K562 (cell line): ENCODE results near the gene CSH1. TPM values are rescaled to one million over a fixed set of nuclear protein-coding genes. Genes with fewer than 3 reads are reported as not detected.
"Not testable (repeated sequence)": the region's sequence is repeated elsewhere in the genome, so short reads cannot be mapped to it uniquely, and the experiment has no call there.

Experiments used
- ATAC-seq: fragments of 200-7000 bp; cut with Tn5 transposase; 3 replicates; pipeline ENCODE4 v1.9.1; 2020; ENCODE audit warnings: moderate library complexity
- BruUV-seq: library from RNA; stranded (reverse); fragments of 400-500 nt; replicated peaks from 2 replicates; lab custom pipeline; 2021; lab: Mats Ljungman, UMichigan
- CTCF ChIA-PET: fragments of 300-600 bp; formaldehyde crosslinking; extraction: SDS; loops from one replicate; lab custom pipeline; 2021; ENCODE audit warnings: low intra/inter-chr PET ratio; lab: Yijun Ruan, JAX
- POLR2A ChIA-PET: fragments of 300-600, 350-650 bp; sonication (Branson Sonifier 250); formaldehyde crosslinking; extraction: SDS; loops from one replicate; lab custom pipeline; 2021; ENCODE audit warnings: antibody characterized with exemption, inconsistent platforms; lab: Yijun Ruan, JAX
- DNase-seq, 4 experiments: peaks; one replicate each; pipeline versions ENCODE4 v3.0.0 to v3.0.0-alpha.2; 2011 to 2018; ENCODE audit warnings: low spot score in 3 of 4, mixed read lengths in 3 of 4; ENCODE audit errors: extremely low read depth in 1 of 4
- FAIRE-seq: peaks from 2 replicates; lab custom pipeline; 2011; peaks lifted over from hg19 to GRCh38; lab: Jason Lieb, UNC
- H2AFZ ChIP-seq: 2 replicates; pipeline ENCODE4 v1.6.0; 2011; ENCODE audit warnings: low read depth, low read length, control low read depth, inconsistent platforms
- H3K27ac ChIP-seq: fragments of 200-600 bp; 3 replicates; pipeline ENCODE4 v1.8.0; 2011; ENCODE audit warnings: low read depth, mild to moderate bottlenecking, control low read depth, inconsistent platforms, low read length, moderate library complexity, mixed read lengths; ENCODE audit errors: extremely low read depth
- H3K27me3 ChIP-seq, 2 experiments: fragments of 300-600 bp in 1 of 2; 2 replicates in 1 of 2; 3 replicates in 1 of 2; pipeline versions ENCODE4 v1.6.0 to v1.8.0; 2011; ENCODE audit warnings: inconsistent platforms in 2 of 2, low read length in 2 of 2, mild to moderate bottlenecking in 1 of 2, mixed read lengths in 1 of 2, moderate library complexity in 1 of 2; ENCODE audit not compliant: control insufficient read depth in 2 of 2, insufficient read depth in 2 of 2
- H3K36me3 ChIP-seq: fragments of 300-600 bp; 3 replicates; pipeline ENCODE4 v1.8.0; 2011; ENCODE audit warnings: mild to moderate bottlenecking, low read length, inconsistent platforms; ENCODE audit not compliant: control insufficient read depth, insufficient read depth
- H3K4me1 ChIP-seq, 2 experiments: fragments of 200-600 bp in 1 of 2; replicated peaks in 1 of 2; 2 replicates in 1 of 2; 3 replicates in 1 of 2; pipeline versions ENCODE4 v1.5.1 to v1.8.0; 2011; ENCODE audit warnings: inconsistent platforms in 2 of 2, low read length in 2 of 2, mild to moderate bottlenecking in 1 of 2, mixed read lengths in 1 of 2, moderate library complexity in 1 of 2; ENCODE audit not compliant: control insufficient read depth in 2 of 2, insufficient read depth in 2 of 2
- H3K4me2 ChIP-seq: 2 replicates; pipeline ENCODE4 v1.6.1; 2011; ENCODE audit warnings: low read length, control low read depth, inconsistent platforms, mixed read lengths; ENCODE audit not compliant: insufficient read depth
- H3K4me3 ChIP-seq: fragments of 200-600 bp; sonication (generic), shearing (Covaris generic); 2 replicates; pipeline ENCODE4 v1.5.1; 2016; ENCODE audit warnings: control low read depth, inconsistent platforms
- H3K79me2 ChIP-seq: fragments of 200-600 bp; 3 replicates; pipeline ENCODE4 v1.8.0; 2011; ENCODE audit warnings: low read length, inconsistent platforms; ENCODE audit not compliant: control insufficient read depth, insufficient read depth
- H3K9ac ChIP-seq, 2 experiments: 2 replicates each; pipeline versions ENCODE4 v1.6.0 to v1.6.1; 2011; ENCODE audit warnings: low read depth in 2 of 2, low read length in 2 of 2, control low read depth in 1 of 2, inconsistent platforms in 1 of 2, mild to moderate bottlenecking in 1 of 2, mixed read lengths in 1 of 2; ENCODE audit not compliant: insufficient read depth in 1 of 2
- H3K9me1 ChIP-seq: one replicate; pipeline ENCODE4 v1.6.0; 2011; ENCODE audit warnings: inconsistent platforms, mild to moderate bottlenecking, low read length, moderate library complexity; ENCODE audit not compliant: control insufficient read depth, insufficient read depth
- H3K9me3 ChIP-seq: replicated peaks from 2 replicates; pipeline ENCODE4 v1.5.1; 2011; ENCODE audit warnings: low read depth, low read length, inconsistent platforms; ENCODE audit not compliant: control insufficient read depth, insufficient read depth
- H4K20me1 ChIP-seq: replicated peaks from 2 replicates; pipeline ENCODE4 v1.6.1; 2011; ENCODE audit warnings: low read length, inconsistent platforms, mixed read lengths; ENCODE audit not compliant: control insufficient read depth, insufficient read depth
- CREM ChIP-seq: IDR thresholded peaks from 2 replicates; pipeline ENCODE4 v1.6.1; 2014; ENCODE audit warnings: antibody characterized with exemption, low read depth
- CTCF ChIP-seq, 3 experiments: IDR thresholded peaks in 2 of 3; conservative IDR thresholded peaks in 1 of 3; 2 replicates each; pipeline ENCODE4 v1.5.1; 2011 to 2012; ENCODE audit warnings: low read length in 3 of 3, mild to moderate bottlenecking in 3 of 3, control low read depth in 2 of 3, improper control_type of control experiment in 1 of 3, inconsistent platforms in 1 of 3, low read depth in 1 of 3, mixed read lengths in 1 of 3, moderate library complexity in 1 of 3; ENCODE audit not compliant: insufficient read depth in 2 of 3
- NEUROD1 ChIP-seq: fragments of 150-350 bp; IDR thresholded peaks from 2 replicates; pipeline ENCODE4 v1.6.1; 2014; ENCODE audit warnings: borderline replicate concordance, low read length, low read depth; ENCODE audit not compliant: partially characterized antibody
- SRSF7 ChIP-seq: fragments of 200-400 bp; formaldehyde crosslinking; optimal IDR thresholded peaks from 2 replicates; pipeline ENCODE3; 2017; ENCODE audit warnings: mild to moderate bottlenecking, low read depth, low read length
- WGBS: fragments of 100-300 bp; shearing (Covaris generic); methylation state at CpG from one replicate; pipeline ENCODE4 v1.1.6; 2016; ENCODE audit warnings: low coverage, mixed read lengths; ENCODE audit not compliant: insufficient coverage; ENCODE audit errors: missing lambda C conversion rate; 5-methylcytosine and 5-hydroxymethylcytosine counted together
- in situ Hi-C: fragments of 300-500 bp; cut with MboI; formaldehyde crosslinking; loops from 4 replicates; pipeline ENCODE4 v1.15.0; 2018; ENCODE audit warnings: inconsistent platforms, mixed read lengths
- intact Hi-C: fragments of 100-400 bp; cut with micrococcal nuclease; formaldehyde crosslinking; loops from 2 replicates; pipeline ENCODE4 v1.14.2; 2022
- polyA plus RNA-seq, 8 experiments: library from polyadenylated mRNA; depleted of rRNA in 4 of 8; stranded (reverse) in 5 of 8; unstranded in 3 of 8; fragments of >200 nt; fragmentation: Nextera tagmentation in 2 of 8; fragmentation: Illumina TruSeq in 1 of 8; extraction: Ambion mirVana in 2 of 8; extraction: Trizol in 1 of 8; gene quantifications; 2 replicates each; pipeline versions ENCODE4 v1.2.1 to v1.2.3, GENCODE V29; 2011 to 2014; ENCODE audit warnings: inconsistent platforms in 1 of 8, missing spikeins in 1 of 8
- total RNA-seq, 7 experiments: library from RNA; depleted of rRNA in 6 of 7; stranded (reverse); fragments of >200 nt in 6 of 7; fragmentation: Illumina TruSeq in 2 of 7; extraction: Trizol in 2 of 7; gene quantifications; 2 replicates each; pipeline versions ENCODE4 v1.2.1 to v1.2.3, GENCODE V29; 2011 to 2021; ENCODE audit warnings: low replicate concordance in 1 of 7
- TF ChIP-seq, protein P1 (sequence below): IDR thresholded peaks from 2 replicates; pipeline ENCODE4 v1.6.1; 2014; ENCODE audit warnings: antibody characterized with exemption

Gene CSH1
- total and polyA plus RNA-seq, 9 of the 15 experiments (the other 6 are each of a cell fraction or from before 2014, with no cell fraction given): not detected

GRCh38 chr17:63881935-63882601, 14.3 kb downstream of the CSH1 start, which contains the start of gene GH2 (continued):
- TF ChIP-seq SRSF7 (no peak), NEUROD1 (no peak), CREM (0 out of 2 replicates have a peak, but pooled peaks have one; percentile 6)
- TF ChIP-seq, protein P1, sequence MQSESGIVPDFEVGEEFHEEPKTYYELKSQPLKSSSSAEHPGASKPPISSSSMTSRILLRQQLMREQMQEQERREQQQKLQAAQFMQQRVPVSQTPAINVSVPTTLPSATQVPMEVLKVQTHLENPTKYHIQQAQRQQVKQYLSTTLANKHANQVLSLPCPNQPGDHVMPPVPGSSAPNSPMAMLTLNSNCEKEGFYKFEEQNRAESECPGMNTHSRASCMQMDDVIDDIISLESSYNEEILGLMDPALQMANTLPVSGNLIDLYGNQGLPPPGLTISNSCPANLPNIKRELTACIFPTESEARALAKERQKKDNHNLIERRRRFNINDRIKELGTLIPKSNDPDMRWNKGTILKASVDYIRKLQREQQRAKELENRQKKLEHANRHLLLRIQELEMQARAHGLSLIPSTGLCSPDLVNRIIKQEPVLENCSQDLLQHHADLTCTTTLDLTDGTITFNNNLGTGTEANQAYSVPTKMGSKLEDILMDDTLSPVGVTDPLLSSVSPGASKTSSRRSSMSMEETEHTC: no peak

DNA sequence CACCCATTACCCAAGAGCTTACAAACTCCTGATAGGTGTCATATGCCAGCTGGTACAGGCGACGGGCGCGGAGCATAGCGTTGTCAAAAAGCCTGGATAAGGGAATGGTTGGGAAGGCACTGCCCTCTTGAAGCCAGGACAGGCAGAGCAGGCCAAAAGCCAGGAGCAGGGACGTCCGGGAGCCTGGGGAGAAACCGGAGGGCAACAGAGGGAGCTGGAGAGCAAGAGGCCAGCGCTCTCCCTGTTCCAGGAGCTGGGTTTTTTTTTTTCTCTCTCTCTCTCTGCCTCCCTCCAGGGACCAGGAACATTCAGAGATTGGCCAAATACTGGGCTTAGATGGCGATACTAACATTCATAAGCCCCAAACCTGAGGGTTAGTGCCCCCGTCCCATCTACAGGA, 15.0 kb downstream of the CSH1 start:
- DNase-seq: peak in 2 of 4 experiments; percentile 14 to 21
- H2AFZ ChIP-seq, H4K20me1 ChIP-seq, H3K79me2 ChIP-seq, CTCF ChIA-PET, H3K9me1 ChIP-seq, H3K4me1 ChIP-seq, H3K4me3 ChIP-seq, BruUV-seq, intact Hi-C loops, H3K9me3 ChIP-seq, in situ Hi-C loops, H3K9ac ChIP-seq, FAIRE-seq, H3K27ac ChIP-seq, H3K36me3 ChIP-seq: not testable (repeated sequence)
- POLR2A ChIA-PET: interaction anchor here (0.6 to 1.5 kb wide), 6 partner anchors 11 to 264 kb away, joined by 3 to 5 read pairs (median 3); no protein-coding TSS in a partner anchor
- H3K4me2 ChIP-seq: peak overlapping the region; percentile 11; the same call in 1 of the 2 replicates
- H3K27me3 ChIP-seq: peaks cover 5 to 44% of the 10 kb centered on the region in 2 experiments; a peak in 3 of 5 replicates
- peak; percentile 27 to 39 (median 31); a peak in 3 of 6 replicates for TF ChIP-seq CTCF (IDR thresholded peaks at IDR 0.05 in 2 of 3, conservative IDR thresholded peaks at IDR 0.05 in 1 of 3; ENCODE audit: insufficient read depth in 2 of 3, low read depth in 1 of 3, low read length in 3 of 3)
- 12% methylated on average over 11 of the region's 11 CpGs for WGBS
- ATAC-seq: peak; percentile 57
